ENCODE data around the gene IQSEC3. TPM values are rescaled to one million over a fixed set of nuclear protein-coding genes. Genes with fewer than 3 reads are reported as not detected.

Gene IQSEC3
- total RNA-seq, 1 experiment from 2014 or later, result not detected

DNA sequence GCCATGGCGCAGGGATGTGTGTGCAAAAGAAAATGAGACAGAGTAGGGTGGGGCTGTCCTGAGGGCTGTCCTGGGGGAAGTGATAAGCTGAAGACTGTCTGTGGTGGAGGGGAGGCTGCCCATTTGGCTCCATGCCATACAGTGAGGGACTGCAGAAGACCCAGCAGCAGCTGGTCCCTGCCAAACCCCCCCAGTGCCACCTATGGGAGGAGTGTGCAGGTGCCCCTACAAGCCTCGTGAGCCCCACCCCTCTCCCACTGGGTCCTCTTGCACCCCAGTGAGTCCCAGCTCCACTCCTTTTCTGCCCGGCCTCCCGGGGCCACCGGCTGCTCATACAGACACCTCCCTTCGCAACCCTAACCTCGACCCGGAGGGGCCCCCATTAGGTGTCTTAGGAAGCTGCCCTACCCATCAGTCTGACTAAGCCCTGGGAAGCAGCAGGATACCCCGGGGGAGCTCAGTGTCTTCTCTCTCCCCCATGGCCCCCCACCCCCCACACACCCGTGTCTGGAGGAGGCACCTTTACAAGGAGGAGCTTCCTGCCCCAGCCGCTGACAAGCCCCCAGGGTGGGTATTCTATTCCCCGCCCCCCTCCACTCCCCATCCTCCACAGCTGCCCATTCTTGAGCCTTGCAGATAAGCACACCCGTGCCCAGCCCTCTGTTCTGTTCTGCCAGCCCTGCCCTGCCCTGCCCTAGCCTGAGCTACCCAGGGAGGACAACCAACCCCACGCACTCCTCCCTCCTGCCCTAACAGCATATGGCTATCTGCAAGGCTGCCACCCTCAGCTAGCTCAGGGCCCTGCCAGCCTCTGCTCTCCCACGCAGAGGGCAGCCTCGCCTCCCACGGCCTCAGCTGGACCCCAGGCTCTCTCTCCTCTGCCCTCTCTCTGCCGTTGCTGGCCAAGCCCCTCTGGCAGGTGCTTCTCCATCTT, 105.4 kb downstream of the IQSEC3 start:
- Mint-ChIP-seq H3K36me3 (ENCODE audit: insufficient read depth, unreplicated experiment) (no peaks in the 10 kb centered on the region), H3K4me3 (ENCODE audit: unreplicated experiment) (no peak overlapping the region), H3K9me3 (ENCODE audit: unreplicated experiment) (no peaks in the 10 kb centered on the region), H3K27ac (ENCODE audit: low read depth, unreplicated experiment) (no peak overlapping the region), H3K4me1 (ENCODE audit: insufficient read depth, unreplicated experiment) (peaks cover 8% of the 10 kb centered on the region), H3K27me3 (ENCODE audit: insufficient read depth, unreplicated experiment) (peaks cover 19% of the 10 kb centered on the region)
- TF ChIP-seq, protein P1, sequence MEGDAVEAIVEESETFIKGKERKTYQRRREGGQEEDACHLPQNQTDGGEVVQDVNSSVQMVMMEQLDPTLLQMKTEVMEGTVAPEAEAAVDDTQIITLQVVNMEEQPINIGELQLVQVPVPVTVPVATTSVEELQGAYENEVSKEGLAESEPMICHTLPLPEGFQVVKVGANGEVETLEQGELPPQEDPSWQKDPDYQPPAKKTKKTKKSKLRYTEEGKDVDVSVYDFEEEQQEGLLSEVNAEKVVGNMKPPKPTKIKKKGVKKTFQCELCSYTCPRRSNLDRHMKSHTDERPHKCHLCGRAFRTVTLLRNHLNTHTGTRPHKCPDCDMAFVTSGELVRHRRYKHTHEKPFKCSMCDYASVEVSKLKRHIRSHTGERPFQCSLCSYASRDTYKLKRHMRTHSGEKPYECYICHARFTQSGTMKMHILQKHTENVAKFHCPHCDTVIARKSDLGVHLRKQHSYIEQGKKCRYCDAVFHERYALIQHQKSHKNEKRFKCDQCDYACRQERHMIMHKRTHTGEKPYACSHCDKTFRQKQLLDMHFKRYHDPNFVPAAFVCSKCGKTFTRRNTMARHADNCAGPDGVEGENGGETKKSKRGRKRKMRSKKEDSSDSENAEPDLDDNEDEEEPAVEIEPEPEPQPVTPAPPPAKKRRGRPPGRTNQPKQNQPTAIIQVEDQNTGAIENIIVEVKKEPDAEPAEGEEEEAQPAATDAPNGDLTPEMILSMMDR (IDR thresholded peaks at IDR 0.05; ENCODE audit: unreplicated experiment), result no peak
- ChIA-PET POLR2A (interaction anchor here (0.5 to 1.6 kb wide), 2 partner anchors 23 to 371 kb away, joined by 3 read pairs; no protein-coding TSS in a partner anchor), CTCF (interaction anchor here (0.6 to 1.3 kb wide), 4 partner anchors 15 to 63 kb away, joined by 3 to 5 read pairs (median 4); no protein-coding TSS in a partner anchor)
- no peak for DNase-seq (ENCODE audit: unreplicated experiment)
- intact Hi-C loops (cut with micrococcal nuclease), result no loop called here
- no TSS peak for BruUV-seq (replicated peaks)

DNA sequence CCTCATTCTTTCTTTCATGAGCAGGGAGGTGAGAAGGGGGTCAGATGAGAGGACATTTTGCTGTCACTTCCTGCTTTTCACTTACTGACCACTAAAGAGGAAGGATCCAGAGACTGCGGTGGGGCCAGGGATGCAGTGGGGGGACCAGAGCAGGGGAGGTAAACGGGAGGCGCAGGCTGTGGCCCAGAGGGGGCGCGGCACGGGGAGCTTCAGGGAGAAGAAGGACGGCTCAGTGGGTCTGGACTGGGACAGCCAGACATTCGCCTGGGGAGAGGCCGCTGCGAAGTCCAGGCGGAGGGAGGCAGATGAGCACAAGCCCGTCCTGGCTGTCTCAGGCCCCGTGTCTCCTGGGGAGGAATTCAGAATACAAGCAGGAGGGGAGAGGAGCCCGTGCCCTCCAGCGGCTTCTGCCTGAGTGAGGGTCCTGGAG, 106.2 kb downstream of the IQSEC3 start:
- DNase-seq (ENCODE audit: unreplicated experiment), result no peak
- ChIA-PET CTCF (interaction anchor here (0.6 to 1.3 kb wide), 3 partner anchors 8 to 63 kb away, joined by 3 to 5 read pairs (median 4); no protein-coding TSS in a partner anchor), POLR2A (interaction anchor here (1.6 kb wide), 1 partner anchor 24 kb away, joined by 3 read pairs; no protein-coding TSS in a partner anchor)
- intact Hi-C loops (cut with micrococcal nuclease), result no loop called here
- BruUV-seq (replicated peaks), result no TSS peak
- Mint-ChIP-seq H3K27me3 (ENCODE audit: insufficient read depth, unreplicated experiment) (peaks cover 11% of the 10 kb centered on the region), H3K4me3 (ENCODE audit: unreplicated experiment) (no peak overlapping the region), H3K9me3 (ENCODE audit: unreplicated experiment) (no peaks in the 10 kb centered on the region), H3K36me3 (ENCODE audit: insufficient read depth, unreplicated experiment) (no peaks in the 10 kb centered on the region), H3K27ac (ENCODE audit: low read depth, unreplicated experiment) (no peak overlapping the region), H3K4me1 (ENCODE audit: insufficient read depth, unreplicated experiment) (peaks cover 9% of the 10 kb centered on the region)
- TF ChIP-seq, protein P1 (IDR thresholded peaks at IDR 0.05; ENCODE audit: unreplicated experiment), result no peak

GRCh38 chr12:174124-174523, 107.6 kb downstream of the IQSEC3 start:
- POLR2A ChIA-PET, result no interaction called here
- no TSS peak for BruUV-seq (replicated peaks)
- Mint-ChIP-seq H3K27ac (ENCODE audit: low read depth, unreplicated experiment) (no peak overlapping the region), H3K27me3 (ENCODE audit: insufficient read depth, unreplicated experiment) (peaks cover 11% of the 10 kb centered on the region), H3K4me3 (ENCODE audit: unreplicated experiment) (no peak overlapping the region), H3K9me3 (ENCODE audit: unreplicated experiment) (no peaks in the 10 kb centered on the region), H3K4me1 (ENCODE audit: insufficient read depth, unreplicated experiment) (peaks cover 9% of the 10 kb centered on the region), H3K36me3 (ENCODE audit: insufficient read depth, unreplicated experiment) (no peaks in the 10 kb centered on the region)
- TF ChIP-seq, protein P1 (IDR thresholded peaks at IDR 0.05; ENCODE audit: unreplicated experiment), result no peak
- DNase-seq (ENCODE audit: unreplicated experiment), result no peak
- CTCF ChIA-PET, result interaction anchor here (0.5 to 1.3 kb wide), 2 partner anchors 21 to 46 kb away, joined by 3 to 5 read pairs; no protein-coding TSS in a partner anchor
- intact Hi-C loops (cut with micrococcal nuclease), result no loop called here

DNA sequence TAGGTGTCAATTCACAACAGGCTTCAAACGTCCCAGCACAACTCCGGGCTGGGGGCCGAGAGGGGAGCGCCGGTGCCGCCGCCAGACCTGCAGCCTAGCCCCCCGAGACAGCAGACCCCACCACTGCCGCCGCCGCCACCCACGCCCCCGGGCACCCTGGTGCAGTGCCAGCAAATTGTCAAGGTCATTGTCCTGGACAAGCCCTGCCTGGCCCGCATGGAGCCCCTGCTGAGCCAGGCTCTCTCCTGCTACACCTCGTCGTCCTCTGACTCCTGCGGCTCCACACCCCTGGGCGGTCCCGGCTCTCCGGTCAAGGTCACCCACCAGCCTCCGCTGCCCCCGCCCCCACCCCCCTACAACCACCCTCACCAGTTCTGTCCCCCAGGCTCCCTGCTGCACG, 108.0 kb downstream of the IQSEC3 start:
- Mint-ChIP-seq H3K36me3 (ENCODE audit: insufficient read depth, unreplicated experiment) (no peaks in the 10 kb centered on the region), H3K27me3 (ENCODE audit: insufficient read depth, unreplicated experiment) (peaks cover 11% of the 10 kb centered on the region), H3K4me3 (ENCODE audit: unreplicated experiment) (no peak overlapping the region)

More for the DNA sequence above, 108.0 kb downstream of the IQSEC3 start:
- Mint-ChIP-seq H3K27ac (ENCODE audit: low read depth, unreplicated experiment) (no peak overlapping the region), H3K4me1 (ENCODE audit: insufficient read depth, unreplicated experiment) (peaks cover 9% of the 10 kb centered on the region), H3K9me3 (ENCODE audit: unreplicated experiment) (no peaks in the 10 kb centered on the region)
- TF ChIP-seq, protein P1 (IDR thresholded peaks at IDR 0.05; ENCODE audit: unreplicated experiment), result no peak
- DNase-seq (ENCODE audit: unreplicated experiment), result no peak
- BruUV-seq (replicated peaks), result no TSS peak
- intact Hi-C loops (cut with micrococcal nuclease), result no loop called here
- CTCF ChIA-PET, result interaction anchor here (1.3 kb wide), 1 partner anchor 21 kb away, joined by 5 read pairs; no protein-coding TSS in a partner anchor
- POLR2A ChIA-PET, result no interaction called here
